Right lobe of liver (tissue), 6 donors: ENCODE results near the gene HEXIM2. TPM values are rescaled to one million over a fixed set of nuclear protein-coding genes. Genes with fewer than 3 reads are reported as not detected.

Source experiments
- ATAC-seq, 4 donors: fragments of 200-7000 bp; cut with Tn5 transposase; one replicate each; pipeline ENCODE4 v1.9.1; 2020; ENCODE audit warnings: mild to moderate bottlenecking in 4 of 4, moderate library complexity in 4 of 4
- DNase-seq, 3 donors: peaks; one replicate each; pipeline ENCODE4 v3.0.0-alpha.2; 2020
- H3K27ac ChIP-seq, 3 donors: fragments of 200-600 bp; one replicate each; pipeline ENCODE4 v1.8.0; 2022
- H3K27me3 ChIP-seq, 2 donors: fragments of 200-600 bp; one replicate each; pipeline ENCODE4 v1.8.0; 2022
- H3K36me3 ChIP-seq, 4 donors: fragments of 200-600 bp; sonication (generic) in 1 of 4; one replicate each; pipeline versions ENCODE4 v1.5.1 to v1.8.0; 2017 to 2022; ENCODE audit warnings: control low read depth in 1 of 4
- H3K4me1 ChIP-seq, 4 donors: fragments of 200-600 bp; sonication (generic) in 1 of 4; one replicate each; pipeline versions ENCODE4 v1.5.1 to v1.8.0; 2017 to 2022; ENCODE audit warnings: control low read depth in 1 of 4
- H3K4me3 ChIP-seq, 3 donors: fragments of 200-600 bp; one replicate each; pipeline ENCODE4 v1.8.0; 2022
- H3K9me3 ChIP-seq, 4 donors: fragments of 200-600 bp; sonication (generic) in 1 of 4; one replicate each; pipeline versions ENCODE4 v1.5.1 to v1.8.0; 2017 to 2022; ENCODE audit warnings: control low read depth in 1 of 4
- CTCF ChIP-seq, 4 donors: fragments of 200-600 bp in 3 of 4; fragments of 450-650 bp in 1 of 4; IDR thresholded peaks; one replicate each; pipeline versions ENCODE4 v1.5.1 to v1.8.0; 2016 to 2022; ENCODE audit warnings: antibody characterized with exemption in 4 of 4, mild to moderate bottlenecking in 2 of 4
- POLR2A ChIP-seq: fragments of 450-650 bp; IDR thresholded peaks from one replicate; pipeline ENCODE4 v1.6.1; 2017; ENCODE audit warnings: antibody characterized with exemption, mild to moderate bottlenecking
- WGBS: methylation state at CpG from one replicate; pipeline ENCODE4 v1.1.6; 2018; ENCODE audit warnings: low coverage, low lambda C conversion rate; ENCODE audit not compliant: insufficient coverage; ENCODE audit errors: missing lambda C conversion rate; 5-methylcytosine and 5-hydroxymethylcytosine counted together
- intact Hi-C, 2 donors: fragments of 100-400 bp; cut with DNase I; formaldehyde crosslinking; loops; one replicate each; pipeline versions ENCODE4 v1.11.2 to v1.14.1; 2022
- total RNA-seq, 6 experiments: library from RNA; depleted of rRNA in 2 of 6; stranded (reverse); fragments of >200 nt in 2 of 6; fragmentation: NEBNext Ultra II Directional in 3 of 6; extraction: Animal tissue kit (Norgen Biotek cat#: 25700) in 3 of 6; gene quantifications; one replicate each; pipeline versions ENCODE4 v1.1.0 to v1.2.4, GENCODE V29; 2016 to 2023
- donor health status: DM: no; HTN: yes; CAD: no.
- donor health status: DM: no; HTN: no; CAD: no.
- donor health status: DM: no; HTN: no; CAD: no.
- donor health status: DM: no; HTN: yes; CAD: no.
- donor health status: DM: no; HTN: yes; CAD: no.

Gene HEXIM2
- total RNA-seq, 6 experiments from 2014 or later, result 2.6 to 13.5 (median 5.4) TPM

- intact Hi-C loops, result loop anchor here in 1 of 2 donors (5.0 kb wide), 1 partner anchor 61 kb away; no protein-coding TSS in a partner anchor
- TF ChIP-seq CTCF (IDR thresholded peaks at IDR 0.05) (no peak), POLR2A (no peak)
- peak overlapping the region; percentile 72 to 92 (median 79) for H3K4me3 ChIP-seq
- H3K4me1 ChIP-seq, result peaks cover 0 to 36% (median 6%) of the 10 kb centered on the region in 4 donors
- WGBS, result 17% methylated on average over 10 of the region's 21 CpGs
- peak overlapping the region; percentile 85 to 98 (median 89) for H3K27ac ChIP-seq
- no peaks in the 10 kb centered on the region for H3K27me3 ChIP-seq
- DNase-seq, result peak; percentile 26 to 63 (median 54)
- no peak for ATAC-seq
- H3K9me3 ChIP-seq, result no peaks in the 10 kb centered on the region
- H3K36me3 ChIP-seq, result peaks cover 0 to 10% (median 0%) of the 10 kb centered on the region in 4 donors
Observed at GRCh38 chr17:45135978-45136791, 25.5 kb upstream of the HEXIM2 start.

- no peaks in the 10 kb centered on the region for H3K9me3 ChIP-seq
- ATAC-seq, result no peak
- peaks cover 0 to 29% (median 6%) of the 10 kb centered on the region in 4 donors for H3K4me1 ChIP-seq
- DNase-seq, result peak; percentile 27 to 54 (median 50)
- TF ChIP-seq CTCF (IDR thresholded peaks at IDR 0.05), result no peak
- no peak for TF ChIP-seq POLR2A
- 83% methylated on average over 1 of the region's 12 CpGs for WGBS
- H3K4me3 ChIP-seq, result peak overlapping the region; percentile 18 to 92 (median 79)
- peak overlapping the region; percentile 83 to 98 (median 89) for H3K27ac ChIP-seq
- intact Hi-C loops, result loop anchor here in 1 of 2 donors (5.0 kb wide), 1 partner anchor 60 kb away; no protein-coding TSS in a partner anchor
- peaks cover 0 to 15% (median 0%) of the 10 kb centered on the region in 4 donors for H3K36me3 ChIP-seq
- H3K27me3 ChIP-seq, result no peaks in the 10 kb centered on the region
Observed at GRCh38 chr17:45136846-45137560, 24.7 kb upstream of the HEXIM2 start.

- ATAC-seq (peak; percentile 63 to 79 (median 72)), DNase-seq (peak; percentile 89 to 97 (median 95))
- 40% methylated on average over 9 of the region's 11 CpGs for WGBS
- Histone ChIP-seq H3K4me1 (peaks cover 0 to 28% (median 6%) of the 10 kb centered on the region in 4 donors), H3K9me3 (no peaks in the 10 kb centered on the region), H3K27me3 (no peaks in the 10 kb centered on the region), H3K36me3 (peaks cover 0 to 15% (median 0%) of the 10 kb centered on the region in 4 donors), H3K4me3 (peak overlapping the region in 2 of 3 donors; percentile 79 to 92), H3K27ac (peak overlapping the region; percentile 83 to 98 (median 89))
- intact Hi-C loops, result loop anchor here in 1 of 2 donors (5.0 kb wide), 1 partner anchor 60 kb away; no protein-coding TSS in a partner anchor
- no peak for TF ChIP-seq CTCF (IDR thresholded peaks at IDR 0.05)
- TF ChIP-seq POLR2A, result peak; percentile 39
Observed at GRCh38 chr17:45137561-45138305, 23.9 kb upstream of the HEXIM2 start.

GRCh38 chr17:45138911-45139532 is 22.7 kb upstream of the HEXIM2 start:
- 81% methylated on average over 6 of the region's 14 CpGs for WGBS
- Histone ChIP-seq H3K36me3 (peaks cover 0 to 15% (median 0%) of the 10 kb centered on the region in 4 donors), H3K4me1 (peaks cover 0 to 38% (median 10%) of the 10 kb centered on the region in 4 donors), H3K9me3 (no peaks in the 10 kb centered on the region), H3K4me3 (no peak overlapping the region), H3K27ac (peak overlapping the region in 2 of 3 donors; percentile 49 to 58), H3K27me3 (no peaks in the 10 kb centered on the region)
- DNase-seq, result peak in 2 of 3 donors; percentile 44 to 46
- intact Hi-C loops, result loop anchor here in 1 of 2 donors (5.0 kb wide), 1 partner anchor 58 kb away; no protein-coding TSS in a partner anchor
- no peak for TF ChIP-seq POLR2A
- TF ChIP-seq CTCF (IDR thresholded peaks at IDR 0.05), result no peak
- ATAC-seq, result no peak
